ENCODE results near the gene NUDT16.

DNA sequence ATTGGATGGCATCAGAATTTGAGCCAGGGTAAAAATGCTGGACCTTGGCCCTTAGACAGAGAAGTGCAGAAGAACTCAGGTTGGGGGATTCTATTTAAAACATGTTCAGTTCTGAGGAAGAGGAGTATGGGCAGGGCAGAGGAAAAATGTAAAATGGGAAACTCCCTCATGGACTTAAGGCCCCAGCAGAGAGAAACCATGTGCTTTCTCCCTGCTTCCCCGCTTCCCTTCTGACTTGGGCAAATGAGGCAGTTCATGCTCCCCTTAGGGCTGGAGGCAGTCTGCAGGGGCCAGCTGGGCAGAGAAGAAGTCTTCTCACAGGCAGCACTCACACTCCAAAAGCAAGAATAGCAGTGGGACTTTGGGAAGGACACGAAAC, 9.9 kb upstream of the NUDT16 start:
- TF ChIP-seq ZNF10 (tag by site-specific recombination; IDR thresholded peaks at IDR 0.05) (no peak), ZNF501 (tag by site-specific recombination; IDR thresholded peaks at IDR 0.05) (no peak), ZNF311 (tag by site-specific recombination; IDR thresholded peaks at IDR 0.05; ENCODE audit: borderline replicate concordance) (no peak), ZNF274 (IDR thresholded peaks at IDR 0.05; ENCODE audit: low read length) (no peak), ZNF274 (tag by site-specific recombination; IDR thresholded peaks at IDR 0.05; ENCODE audit: borderline replicate concordance) (no peak), ZNF580 (tag by site-specific recombination; IDR thresholded peaks at IDR 0.05) (no peak), ZNF830 (tag by site-specific recombination; IDR thresholded peaks at IDR 0.05; ENCODE audit: low read depth) (no peak), HOXC10 (CRISPR knock-in tag; IDR thresholded peaks at IDR 0.05) (no peak), ZFP41 (tag by site-specific recombination; IDR thresholded peaks at IDR 0.05; ENCODE audit: borderline replicate concordance) (no peak)
- TF ChIP-seq, protein P1, sequence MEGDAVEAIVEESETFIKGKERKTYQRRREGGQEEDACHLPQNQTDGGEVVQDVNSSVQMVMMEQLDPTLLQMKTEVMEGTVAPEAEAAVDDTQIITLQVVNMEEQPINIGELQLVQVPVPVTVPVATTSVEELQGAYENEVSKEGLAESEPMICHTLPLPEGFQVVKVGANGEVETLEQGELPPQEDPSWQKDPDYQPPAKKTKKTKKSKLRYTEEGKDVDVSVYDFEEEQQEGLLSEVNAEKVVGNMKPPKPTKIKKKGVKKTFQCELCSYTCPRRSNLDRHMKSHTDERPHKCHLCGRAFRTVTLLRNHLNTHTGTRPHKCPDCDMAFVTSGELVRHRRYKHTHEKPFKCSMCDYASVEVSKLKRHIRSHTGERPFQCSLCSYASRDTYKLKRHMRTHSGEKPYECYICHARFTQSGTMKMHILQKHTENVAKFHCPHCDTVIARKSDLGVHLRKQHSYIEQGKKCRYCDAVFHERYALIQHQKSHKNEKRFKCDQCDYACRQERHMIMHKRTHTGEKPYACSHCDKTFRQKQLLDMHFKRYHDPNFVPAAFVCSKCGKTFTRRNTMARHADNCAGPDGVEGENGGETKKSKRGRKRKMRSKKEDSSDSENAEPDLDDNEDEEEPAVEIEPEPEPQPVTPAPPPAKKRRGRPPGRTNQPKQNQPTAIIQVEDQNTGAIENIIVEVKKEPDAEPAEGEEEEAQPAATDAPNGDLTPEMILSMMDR (tag by site-specific recombination; IDR thresholded peaks at IDR 0.05) = no peak
- TF ChIP-seq, protein P2, sequence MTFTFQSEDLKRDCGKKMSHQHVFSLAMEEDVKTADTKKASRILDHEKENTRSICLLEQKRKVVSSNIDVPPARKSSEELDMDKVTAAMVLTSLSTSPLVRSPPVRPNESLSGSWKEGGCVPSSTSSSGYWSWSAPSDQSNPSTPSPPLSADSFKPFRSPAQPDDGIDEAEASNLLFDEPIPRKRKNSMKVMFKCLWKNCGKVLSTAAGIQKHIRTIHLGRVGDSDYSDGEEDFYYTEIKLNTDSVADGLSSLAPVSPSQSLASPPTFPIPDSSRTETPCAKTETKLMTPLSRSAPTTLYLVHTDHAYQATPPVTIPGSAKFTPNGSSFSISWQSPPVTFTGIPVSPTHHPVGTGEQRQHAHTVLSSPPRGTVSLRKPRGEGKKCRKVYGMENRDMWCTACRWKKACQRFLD (tag by site-specific recombination; IDR thresholded peaks at IDR 0.05) = no peak
- TF ChIP-seq, protein P3, sequence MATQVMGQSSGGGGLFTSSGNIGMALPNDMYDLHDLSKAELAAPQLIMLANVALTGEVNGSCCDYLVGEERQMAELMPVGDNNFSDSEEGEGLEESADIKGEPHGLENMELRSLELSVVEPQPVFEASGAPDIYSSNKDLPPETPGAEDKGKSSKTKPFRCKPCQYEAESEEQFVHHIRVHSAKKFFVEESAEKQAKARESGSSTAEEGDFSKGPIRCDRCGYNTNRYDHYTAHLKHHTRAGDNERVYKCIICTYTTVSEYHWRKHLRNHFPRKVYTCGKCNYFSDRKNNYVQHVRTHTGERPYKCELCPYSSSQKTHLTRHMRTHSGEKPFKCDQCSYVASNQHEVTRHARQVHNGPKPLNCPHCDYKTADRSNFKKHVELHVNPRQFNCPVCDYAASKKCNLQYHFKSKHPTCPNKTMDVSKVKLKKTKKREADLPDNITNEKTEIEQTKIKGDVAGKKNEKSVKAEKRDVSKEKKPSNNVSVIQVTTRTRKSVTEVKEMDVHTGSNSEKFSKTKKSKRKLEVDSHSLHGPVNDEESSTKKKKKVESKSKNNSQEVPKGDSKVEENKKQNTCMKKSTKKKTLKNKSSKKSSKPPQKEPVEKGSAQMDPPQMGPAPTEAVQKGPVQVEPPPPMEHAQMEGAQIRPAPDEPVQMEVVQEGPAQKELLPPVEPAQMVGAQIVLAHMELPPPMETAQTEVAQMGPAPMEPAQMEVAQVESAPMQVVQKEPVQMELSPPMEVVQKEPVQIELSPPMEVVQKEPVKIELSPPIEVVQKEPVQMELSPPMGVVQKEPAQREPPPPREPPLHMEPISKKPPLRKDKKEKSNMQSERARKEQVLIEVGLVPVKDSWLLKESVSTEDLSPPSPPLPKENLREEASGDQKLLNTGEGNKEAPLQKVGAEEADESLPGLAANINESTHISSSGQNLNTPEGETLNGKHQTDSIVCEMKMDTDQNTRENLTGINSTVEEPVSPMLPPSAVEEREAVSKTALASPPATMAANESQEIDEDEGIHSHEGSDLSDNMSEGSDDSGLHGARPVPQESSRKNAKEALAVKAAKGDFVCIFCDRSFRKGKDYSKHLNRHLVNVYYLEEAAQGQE (tag by site-specific recombination; IDR thresholded peaks at IDR 0.05) = no peak
